Thoracic aorta (tissue), 2 donors: ENCODE results near the gene LRIG3. TPM values are rescaled to one million over a fixed set of nuclear protein-coding genes. Genes with fewer than 3 reads are reported as not detected.

Experiments used
- ATAC-seq: fragments of 150-250 bp; one replicate; pipeline ENCODE4 v1.8.0; 2017; ENCODE audit warnings: low read depth; ENCODE audit not compliant: insufficient number of reproducible peaks, low FRiP score
- DNase-seq: peaks from one replicate; pipeline ENCODE4 v3.0.0-alpha.2; 2020; ENCODE audit warnings: low spot score
- H3K27ac ChIP-seq, 2 donors: fragments of 200-600 bp; sonication (generic); 1 replicate in 1 of 2; 2 replicates in 1 of 2; pipeline ENCODE4 v1.5.1; 2016; ENCODE audit warnings: mild to moderate bottlenecking in 2 of 2, moderate library complexity in 2 of 2
- H3K27me3 ChIP-seq: fragments of 200-600 bp; sonication (generic); replicated peaks from 2 replicates; pipeline ENCODE4 v1.6.0; 2016; ENCODE audit warnings: mild to moderate bottlenecking; ENCODE audit not compliant: insufficient read depth
- H3K36me3 ChIP-seq: fragments of 200-600 bp; sonication (generic); one replicate; pipeline ENCODE4 v1.5.1; 2016
- H3K4me1 ChIP-seq, 2 donors: fragments of 200-600 bp; sonication (generic); 1 replicate in 1 of 2; 2 replicates in 1 of 2; pipeline versions ENCODE4 v1.5.1 to v1.6.0; 2016; ENCODE audit warnings: low read depth in 2 of 2, mild to moderate bottlenecking in 1 of 2; ENCODE audit not compliant: control insufficient read depth in 1 of 2
- H3K4me3 ChIP-seq: fragments of 200-600 bp; sonication (generic); 2 replicates; pipeline ENCODE4 v1.5.1; 2016; ENCODE audit warnings: mild to moderate bottlenecking
- H3K9me3 ChIP-seq: fragments of 200-600 bp; sonication (generic); 2 replicates; pipeline ENCODE4 v1.5.1; 2016
- CTCF ChIP-seq: fragments of 200-600 bp; sonication (generic); IDR thresholded peaks from one replicate; pipeline ENCODE4 v1.5.1; 2019; ENCODE audit warnings: antibody characterized with exemption
- total RNA-seq, 2 donors: library from RNA; depleted of rRNA; stranded (reverse); fragments of >200 nt; gene quantifications; one replicate each; pipeline versions ENCODE4 v1.1.0 to v1.2.3, GENCODE V29; 2016

LRIG3 gene
- total RNA-seq, 2 donors from 2014 or later = 34.4 to 70.0 TPM

DNA sequence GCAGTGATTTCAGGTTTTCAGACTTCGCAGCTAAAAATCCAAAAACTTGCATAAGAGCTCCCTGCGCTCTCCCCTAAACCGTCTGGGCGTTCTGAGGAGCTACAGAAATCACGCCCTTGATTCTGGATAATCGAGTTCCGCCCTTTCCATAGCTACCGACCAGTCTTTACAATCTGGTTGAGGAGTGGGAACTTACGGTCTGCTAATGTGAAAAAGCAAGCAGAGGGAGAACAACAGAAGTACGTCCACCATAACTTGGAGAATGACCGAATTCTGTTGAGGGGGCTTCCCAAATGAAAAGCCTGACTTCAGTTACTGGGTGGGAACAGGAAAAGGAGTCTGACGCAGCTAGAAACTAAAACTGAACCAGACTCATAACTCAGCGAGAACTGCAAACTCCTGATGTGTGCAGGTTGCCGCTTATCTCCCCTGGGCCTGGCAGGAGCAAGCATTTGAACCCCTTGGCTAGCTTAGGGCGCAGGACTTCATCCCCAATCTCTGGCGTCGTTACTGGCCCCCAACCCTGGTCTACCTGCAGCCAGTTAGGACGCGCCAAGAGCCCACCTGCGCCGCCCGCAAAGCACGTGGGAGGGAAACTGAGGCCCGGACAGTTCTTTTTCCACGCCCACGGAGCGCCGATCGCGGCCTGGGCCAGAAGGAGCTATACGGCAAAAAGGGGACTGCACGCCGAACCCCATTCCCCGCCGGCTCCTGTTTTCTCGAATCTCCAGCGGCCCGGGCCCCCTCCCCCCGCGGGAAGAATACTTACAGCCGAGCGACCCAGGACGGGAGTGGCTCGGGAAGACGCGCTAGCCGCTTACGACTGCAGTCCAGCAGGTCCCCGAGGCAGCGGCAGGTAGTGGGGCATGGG, 838 bp downstream of the LRIG3 start:
- H3K4me1 ChIP-seq = peaks cover 16 to 30% of the 10 kb centered on the region in 2 donors
- H3K9me3 ChIP-seq = no peaks in the 10 kb centered on the region
- H3K27me3 ChIP-seq = no peaks in the 10 kb centered on the region
- H3K4me3 ChIP-seq = peak overlapping the region; percentile 81
- DNase-seq (no peak), ATAC-seq (no peak)
- no peaks in the 10 kb centered on the region for H3K36me3 ChIP-seq
- H3K27ac ChIP-seq = peak overlapping the region; percentile 92 to 95
- no peak for TF ChIP-seq CTCF

- Histone ChIP-seq H3K27ac (peak overlapping the region; percentile 92 to 95), H3K4me1 (peaks cover 17 to 40% of the 10 kb centered on the region in 2 donors)
- ATAC-seq = no peak
Measured at GRCh38 chr12:58918469-58918844, 1.8 kb downstream of the LRIG3 start.

GRCh38 chr12:58917699-58918468, 2.4 kb downstream of the LRIG3 start:
- H3K27ac ChIP-seq = peak overlapping the region; percentile 92 to 95
- ATAC-seq = no peak
- H3K36me3 ChIP-seq = peaks cover 4% of the 10 kb centered on the region
- H3K27me3 ChIP-seq = no peaks in the 10 kb centered on the region
- peaks cover 17 to 41% of the 10 kb centered on the region in 2 donors for H3K4me1 ChIP-seq
- H3K4me3 ChIP-seq = peak overlapping the region; percentile 81
- TF ChIP-seq CTCF = no peak
- no peaks in the 10 kb centered on the region for H3K9me3 ChIP-seq
- DNase-seq = no peak

More at GRCh38 chr12:58918469-58918844, 1.8 kb downstream of the LRIG3 start:
- H3K4me3 ChIP-seq = peak overlapping the region; percentile 81
- peaks cover 4% of the 10 kb centered on the region for H3K36me3 ChIP-seq
- TF ChIP-seq CTCF = no peak
- H3K9me3 ChIP-seq = no peaks in the 10 kb centered on the region
- H3K27me3 ChIP-seq = no peaks in the 10 kb centered on the region
- DNase-seq = no peak

- Histone ChIP-seq H3K4me3 (peak overlapping the region; percentile 81), H3K27me3 (no peaks in the 10 kb centered on the region), H3K9me3 (no peaks in the 10 kb centered on the region), H3K36me3 (peaks cover 6% of the 10 kb centered on the region), H3K27ac (peak overlapping the region; percentile 92 to 95), H3K4me1 (peaks cover 17 to 41% of the 10 kb centered on the region in 2 donors)
- ATAC-seq (no peak), DNase-seq (no peak)
- TF ChIP-seq CTCF = no peak
Measured at GRCh38 chr12:58916921-58917511, 3.3 kb downstream of the LRIG3 start.
